Measurements from ENCODE around the gene PLA2G3. TPM values are rescaled to one million over a fixed set of nuclear protein-coding genes. Genes with fewer than 3 reads are reported as not detected.
A peak's percentile ranks its signal among the peaks of the same experiment; 100 is the strongest.
"Not testable (repeated sequence)": the region's sequence is repeated elsewhere in the genome, so short reads cannot be mapped to it uniquely, and the experiment has no call there.

PLA2G3 gene
- total RNA-seq, 1 donor from 2014 or later = not detected

DNA sequence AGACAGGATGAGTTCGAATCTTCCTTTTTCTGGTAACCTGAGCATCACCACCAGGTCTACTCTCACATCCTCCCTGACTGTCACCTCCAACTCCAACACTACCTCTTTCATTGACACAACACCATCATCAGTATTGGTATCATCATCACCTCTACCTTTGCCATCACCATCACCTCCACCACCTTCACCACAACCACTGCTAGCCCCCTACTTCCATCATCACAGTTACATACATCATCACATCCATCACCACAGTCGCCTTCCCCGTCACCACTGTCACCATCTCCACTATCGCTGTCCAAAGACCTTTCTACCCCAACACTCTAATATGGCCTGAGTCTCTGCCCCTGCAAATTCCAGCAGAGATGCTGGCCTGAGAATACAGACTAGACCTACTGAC lies 18.9 kb downstream of the PLA2G3 start:
- DNase-seq (ENCODE audit: low read depth) = no peak
- TF ChIP-seq, protein P1, sequence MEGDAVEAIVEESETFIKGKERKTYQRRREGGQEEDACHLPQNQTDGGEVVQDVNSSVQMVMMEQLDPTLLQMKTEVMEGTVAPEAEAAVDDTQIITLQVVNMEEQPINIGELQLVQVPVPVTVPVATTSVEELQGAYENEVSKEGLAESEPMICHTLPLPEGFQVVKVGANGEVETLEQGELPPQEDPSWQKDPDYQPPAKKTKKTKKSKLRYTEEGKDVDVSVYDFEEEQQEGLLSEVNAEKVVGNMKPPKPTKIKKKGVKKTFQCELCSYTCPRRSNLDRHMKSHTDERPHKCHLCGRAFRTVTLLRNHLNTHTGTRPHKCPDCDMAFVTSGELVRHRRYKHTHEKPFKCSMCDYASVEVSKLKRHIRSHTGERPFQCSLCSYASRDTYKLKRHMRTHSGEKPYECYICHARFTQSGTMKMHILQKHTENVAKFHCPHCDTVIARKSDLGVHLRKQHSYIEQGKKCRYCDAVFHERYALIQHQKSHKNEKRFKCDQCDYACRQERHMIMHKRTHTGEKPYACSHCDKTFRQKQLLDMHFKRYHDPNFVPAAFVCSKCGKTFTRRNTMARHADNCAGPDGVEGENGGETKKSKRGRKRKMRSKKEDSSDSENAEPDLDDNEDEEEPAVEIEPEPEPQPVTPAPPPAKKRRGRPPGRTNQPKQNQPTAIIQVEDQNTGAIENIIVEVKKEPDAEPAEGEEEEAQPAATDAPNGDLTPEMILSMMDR (conservative IDR thresholded peaks at IDR 0.05; ENCODE audit: low read depth, low read length) = no peak
- no peak overlapping the region for H3K4me3 ChIP-seq (ENCODE audit: low read depth, low read length)

DNA sequence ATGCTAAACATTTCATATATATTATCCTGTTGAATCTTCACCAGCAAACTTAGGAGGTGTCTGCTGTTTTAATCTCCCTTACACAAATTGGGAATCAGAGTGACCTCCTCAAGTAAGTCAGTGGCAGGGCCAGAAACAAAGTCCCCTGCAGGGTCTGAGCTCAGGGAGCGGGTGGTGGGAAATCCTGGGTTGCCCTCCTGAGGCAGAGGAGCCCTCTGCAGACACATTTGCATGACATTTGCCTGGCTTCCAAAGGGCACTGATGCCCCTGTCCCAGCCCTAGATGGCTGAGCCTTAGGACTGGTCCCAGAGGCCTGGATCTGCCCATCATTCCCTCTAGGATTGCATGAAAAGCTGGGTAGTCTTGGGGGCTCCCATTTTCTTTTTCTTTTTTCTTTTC lies 19.7 kb downstream of the PLA2G3 start:
- TF ChIP-seq, protein P1 (conservative IDR thresholded peaks at IDR 0.05; ENCODE audit: low read depth, low read length) = no peak
- no peak for DNase-seq (ENCODE audit: low read depth)
- no peak overlapping the region for H3K4me3 ChIP-seq (ENCODE audit: low read depth, low read length)

DNA sequence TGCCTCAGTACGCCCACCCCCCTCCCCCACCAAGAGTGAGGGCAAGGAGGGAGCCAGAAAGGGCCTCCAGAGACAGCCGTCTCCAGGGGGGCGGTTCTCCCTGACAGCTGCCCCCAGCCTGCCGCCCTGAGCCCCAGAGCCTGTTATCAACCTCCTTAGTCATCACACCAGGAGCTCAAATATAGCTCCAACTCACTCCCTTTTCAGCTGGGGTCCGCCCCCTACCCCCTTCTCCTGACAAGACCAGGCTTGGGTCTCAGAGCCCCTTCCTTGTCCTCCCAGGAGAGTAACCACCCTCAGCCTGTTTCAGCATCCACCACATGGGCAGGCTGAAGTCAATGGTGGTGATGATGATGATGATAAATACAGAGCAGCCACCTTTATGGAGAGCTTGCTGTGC lies 20.1 kb downstream of the PLA2G3 start:
- TF ChIP-seq, protein P1 (conservative IDR thresholded peaks at IDR 0.05; ENCODE audit: low read depth, low read length) = no peak
- H3K4me3 ChIP-seq (ENCODE audit: low read depth, low read length) = no peak overlapping the region
- DNase-seq (ENCODE audit: low read depth) = no peak

DNA sequence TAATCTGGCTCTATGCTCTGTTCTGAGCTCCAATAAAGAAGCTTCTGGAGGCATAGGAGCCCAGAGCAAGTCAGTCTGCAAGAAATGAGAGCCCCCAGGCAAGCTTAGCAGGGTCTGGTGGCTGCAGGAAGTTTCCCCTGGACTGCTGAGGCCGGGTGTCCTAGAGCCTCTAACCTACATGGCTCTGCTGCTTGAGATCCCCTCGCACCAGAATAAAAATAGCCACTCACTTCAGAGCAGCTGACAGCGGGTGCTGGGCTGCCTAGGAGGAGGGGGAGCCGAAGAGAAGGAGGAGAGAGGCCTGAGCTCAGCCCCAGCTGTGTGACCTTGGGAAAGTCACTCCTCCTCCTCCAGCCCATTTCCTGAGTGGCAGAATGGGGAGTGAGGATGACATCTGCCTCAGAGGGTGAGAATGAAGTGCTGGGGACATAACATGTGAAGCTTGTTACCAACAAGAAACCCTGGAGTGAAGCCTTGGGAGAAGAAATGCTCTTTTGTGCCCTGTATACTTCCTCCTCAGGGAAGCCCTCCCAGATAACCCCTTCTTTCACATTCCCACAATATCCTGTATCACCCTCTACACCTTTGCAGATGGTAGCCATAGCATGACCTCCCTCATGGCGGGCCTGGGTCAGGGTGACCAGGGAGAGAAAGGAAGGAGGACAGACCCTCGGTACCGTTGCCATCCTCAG lies 21.1 kb downstream of the PLA2G3 start:
- DNase-seq (ENCODE audit: low read depth) = no peak
- no peak overlapping the region for H3K4me3 ChIP-seq (ENCODE audit: low read depth, low read length)
- TF ChIP-seq, protein P1 (conservative IDR thresholded peaks at IDR 0.05; ENCODE audit: low read depth, low read length) = no peak

DNA sequence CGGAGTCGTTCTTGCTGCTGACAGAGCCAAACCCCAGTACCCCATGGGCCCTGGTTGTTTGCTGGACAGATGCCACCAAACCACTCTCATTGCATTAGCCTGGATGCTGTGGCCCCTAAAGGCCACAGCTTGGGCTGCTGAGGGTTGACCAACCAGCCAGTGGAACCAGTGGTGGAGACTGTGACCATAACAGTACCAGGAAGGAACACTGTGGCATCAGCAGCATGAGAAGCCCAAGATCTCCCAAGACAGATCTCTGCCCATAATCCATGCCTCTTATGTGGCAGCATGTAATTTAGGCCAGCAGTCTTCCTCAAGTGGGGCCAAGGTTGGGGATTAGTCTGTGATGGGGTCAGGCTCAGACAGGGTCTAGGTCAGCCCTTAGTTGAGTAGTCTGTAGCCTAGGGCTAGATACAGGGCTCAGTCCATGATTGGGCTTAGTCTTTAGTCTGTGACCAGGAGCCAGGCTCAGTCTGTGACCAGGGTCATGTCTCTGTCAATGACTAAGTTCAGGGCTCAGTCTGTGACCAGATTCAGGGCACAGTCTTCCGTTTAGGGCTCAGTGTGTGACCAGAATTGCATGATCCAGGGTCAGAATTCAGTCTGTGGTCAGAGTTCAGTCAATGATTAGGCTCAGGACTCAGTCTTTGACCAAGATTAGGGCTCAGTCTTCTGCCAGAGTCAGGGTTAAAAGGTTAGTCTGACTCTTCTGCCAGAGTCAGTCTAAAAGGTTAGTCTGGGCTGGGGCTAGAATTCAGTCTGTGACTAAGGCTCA lies 22.1 kb downstream of the PLA2G3 start:
- TF ChIP-seq, protein P1 (conservative IDR thresholded peaks at IDR 0.05; ENCODE audit: low read depth, low read length) = no peak
- no peak for DNase-seq (ENCODE audit: low read depth)
- H3K4me3 ChIP-seq (ENCODE audit: low read depth, low read length) = no peak overlapping the region

DNA sequence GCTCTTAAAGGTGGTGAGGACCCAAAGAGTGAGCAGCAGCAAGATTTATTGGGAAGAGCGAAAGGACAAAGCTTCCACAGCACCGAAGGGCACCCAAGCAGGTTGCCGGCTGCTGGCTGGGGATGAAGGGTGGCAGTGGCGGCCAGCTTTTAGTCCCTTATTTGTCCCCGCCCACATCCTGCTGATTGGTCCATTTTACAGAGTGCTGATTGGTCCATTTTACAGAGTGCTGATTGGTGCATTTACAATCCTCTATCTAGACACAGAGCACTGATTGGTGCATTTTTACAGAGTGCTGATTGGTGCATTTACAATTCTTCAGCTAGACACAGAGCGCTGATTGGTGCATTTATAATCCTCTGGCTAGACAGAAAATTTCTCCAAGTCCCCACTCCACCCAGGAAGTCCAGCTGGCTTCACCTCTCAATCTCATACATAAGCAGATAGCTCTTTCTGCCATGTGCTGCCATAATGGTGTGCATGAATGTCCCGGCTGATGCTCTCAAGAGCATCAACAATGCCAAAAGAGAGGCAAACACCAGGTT lies 27.7 kb downstream of the PLA2G3 start:
- not testable (repeated sequence) for H3K4me3 ChIP-seq (ENCODE audit: low read depth, low read length); DNase-seq (ENCODE audit: low read depth)

DNA sequence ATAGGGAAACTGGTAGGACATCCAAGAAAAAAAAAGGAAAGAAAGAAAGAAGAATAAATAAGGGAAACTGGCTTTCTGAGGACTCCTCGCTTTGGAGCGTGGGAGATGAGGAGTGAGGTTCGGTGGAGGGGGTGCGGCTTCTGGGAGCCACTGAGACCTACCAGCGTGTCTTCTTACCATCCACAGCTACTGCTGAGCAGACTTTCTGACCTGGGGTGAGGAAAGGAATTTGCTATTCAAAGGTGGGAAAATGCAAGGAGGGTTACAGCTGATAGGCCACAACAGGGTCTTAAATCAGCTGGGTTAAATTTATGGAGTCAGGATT lies 32.5 kb downstream of the PLA2G3 start:
- peak overlapping the region; percentile 55 for H3K4me3 ChIP-seq (ENCODE audit: low read depth, low read length)
- DNase-seq (ENCODE audit: low read depth) = no peak
- TF ChIP-seq, protein P1 (conservative IDR thresholded peaks at IDR 0.05; ENCODE audit: low read depth, low read length) = no peak

Data from epithelial cell of proximal tubule (primary cell).